Colonic mucosa (tissue), 4 donors: ENCODE data around the gene HS3ST1. TPM values are rescaled to one million over a fixed set of nuclear protein-coding genes. Genes with fewer than 3 reads are reported as not detected.

ENCODE experiments used
- DNase-seq: peaks from one replicate; pipeline ENCODE4 v3.0.0-alpha.2; 2020
- H3K27ac ChIP-seq: fragments of 200-600 bp; one replicate; pipeline ENCODE4 v1.8.0; 2021
- H3K27me3 ChIP-seq: fragments of 200-600 bp; one replicate; pipeline ENCODE4 v1.8.0; 2021
- H3K36me3 ChIP-seq: fragments of 200-600 bp; one replicate; pipeline ENCODE4 v1.8.0; 2021
- H3K4me1 ChIP-seq: fragments of 200-600 bp; one replicate; pipeline ENCODE4 v1.8.0; 2021; ENCODE audit warnings: mild to moderate bottlenecking
- H3K4me3 ChIP-seq: fragments of 200-600 bp; one replicate; pipeline ENCODE4 v1.8.0; 2021
- H3K9ac ChIP-seq, 2 donors: one replicate each; pipeline ENCODE4 v1.7.0; 2013; ENCODE audit warnings: control low read depth in 2 of 2, low read depth in 2 of 2, low read length in 2 of 2
- H3K9me3 ChIP-seq: fragments of 200-600 bp; one replicate; pipeline ENCODE4 v1.8.0; 2021
- CTCF ChIP-seq: fragments of 200-600 bp; IDR thresholded peaks from one replicate; pipeline ENCODE4 v1.8.0; 2022; ENCODE audit warnings: antibody characterized with exemption, mild to moderate bottlenecking
- intact Hi-C: fragments of 100-400 bp; cut with DNase I; formaldehyde crosslinking; loops from one replicate; pipeline ENCODE4 v1.14.1; 2022
- total RNA-seq, 2 donors: library from RNA; stranded (reverse); fragmentation: NEBNext Ultra II Directional in 1 of 2; extraction: Animal tissue kit (Norgen Biotek cat#: 25700) in 1 of 2; gene quantifications; one replicate each; pipeline ENCODE4 v1.2.1, GENCODE V29; 2021
- donor health status: healthy.
- donor health status: DM: no; HTN: no; CAD: no.
- donor health status: DM: no; HTN: no; CAD: no.

The HS3ST1 gene
- total RNA-seq, 2 donors from 2014 or later = 6.6 to 7.6 TPM

- peak overlapping the region; percentile 88 for H3K27ac ChIP-seq
- peak overlapping the region; percentile 62 for H3K4me3 ChIP-seq
- no peaks in the 10 kb centered on the region for H3K9me3 ChIP-seq
- TF ChIP-seq CTCF = peak; percentile 61
- peaks cover 4% of the 10 kb centered on the region for H3K4me1 ChIP-seq
- H3K36me3 ChIP-seq = no peaks in the 10 kb centered on the region
- intact Hi-C loops = loop anchor here (5.0 to 10.0 kb wide), 2 partner anchors 196 to 847 kb away; no protein-coding TSS in a partner anchor
- H3K9ac ChIP-seq = peak overlapping the region; percentile 61 to 86
- H3K27me3 ChIP-seq = no peaks in the 10 kb centered on the region
- peak; percentile 91 for DNase-seq
Measured at GRCh38 chr4:11428899-11429698, 405 bp upstream of the HS3ST1 start.

GRCh38 chr4:11427121-11427996, 1.3 kb downstream of the HS3ST1 start:
- peak overlapping the region in 1 of 2 donors; percentile 79 for H3K9ac ChIP-seq
- intact Hi-C loops = loop anchor here (5.0 to 10.0 kb wide), 2 partner anchors 197 to 845 kb away; no protein-coding TSS in a partner anchor
- peaks cover 4% of the 10 kb centered on the region for H3K4me1 ChIP-seq
- TF ChIP-seq CTCF = no peak
- no peaks in the 10 kb centered on the region for H3K27me3 ChIP-seq
- H3K9me3 ChIP-seq = no peaks in the 10 kb centered on the region
- H3K36me3 ChIP-seq = no peaks in the 10 kb centered on the region
- DNase-seq = no peak
- H3K27ac ChIP-seq = no peak overlapping the region
- peak overlapping the region; percentile 62 for H3K4me3 ChIP-seq

GRCh38 chr4:11426731-11427120, 2.0 kb downstream of the HS3ST1 start:
- intact Hi-C loops = loop anchor here (5.0 to 10.0 kb wide), 2 partner anchors 198 to 844 kb away; no protein-coding TSS in a partner anchor
- no peak overlapping the region for H3K9ac ChIP-seq
- no peak overlapping the region for H3K27ac ChIP-seq
- no peak for DNase-seq
- H3K4me1 ChIP-seq = peaks cover 4% of the 10 kb centered on the region
- H3K4me3 ChIP-seq = no peak overlapping the region
- no peaks in the 10 kb centered on the region for H3K9me3 ChIP-seq
- no peaks in the 10 kb centered on the region for H3K36me3 ChIP-seq
- H3K27me3 ChIP-seq = no peaks in the 10 kb centered on the region
- no peak for TF ChIP-seq CTCF

DNA sequence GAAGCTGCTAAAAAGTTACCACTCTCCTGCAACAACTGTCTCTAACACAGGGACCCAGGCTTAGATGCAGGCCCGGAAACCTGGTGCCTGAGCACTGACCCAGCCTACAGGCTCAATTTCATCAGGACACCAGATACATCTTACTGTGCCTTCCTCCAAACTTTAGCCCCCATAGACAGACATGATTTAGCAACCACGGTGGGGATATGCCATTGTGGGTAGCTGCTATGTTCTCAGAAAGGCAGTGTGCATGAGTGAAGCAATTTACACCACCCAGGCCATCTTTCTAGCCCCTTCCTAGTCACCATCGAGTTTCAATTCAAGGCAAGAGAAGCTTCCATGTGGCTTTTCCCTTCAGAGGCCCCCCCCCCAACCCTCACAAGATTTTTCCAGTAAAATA, 2.7 kb downstream of the HS3ST1 start:
- Histone ChIP-seq H3K4me3 (no peak overlapping the region), H3K4me1 (peaks cover 4% of the 10 kb centered on the region), H3K9ac (no peak overlapping the region), H3K9me3 (no peaks in the 10 kb centered on the region), H3K27me3 (no peaks in the 10 kb centered on the region), H3K36me3 (no peaks in the 10 kb centered on the region), H3K27ac (no peak overlapping the region)
- intact Hi-C loops = loop anchor here (5.0 to 10.0 kb wide), 2 partner anchors 199 to 844 kb away; no protein-coding TSS in a partner anchor
- no peak for DNase-seq
- no peak for TF ChIP-seq CTCF

GRCh38 chr4:11424856-11425255, 3.8 kb downstream of the HS3ST1 start:
- Histone ChIP-seq H3K36me3 (no peaks in the 10 kb centered on the region), H3K4me3 (no peak overlapping the region), H3K9ac (no peak overlapping the region), H3K27ac (no peak overlapping the region), H3K27me3 (no peaks in the 10 kb centered on the region), H3K9me3 (no peaks in the 10 kb centered on the region), H3K4me1 (peaks cover 4% of the 10 kb centered on the region)
- DNase-seq = no peak
- TF ChIP-seq CTCF = no peak
- intact Hi-C loops = loop anchor here (5.0 to 10.0 kb wide), 2 partner anchors 200 to 843 kb away; no protein-coding TSS in a partner anchor
